Colonic mucosa (tissue), 4 donors: ENCODE data around the gene NCOA6. TPM values are rescaled to one million over a fixed set of nuclear protein-coding genes. Genes with fewer than 3 reads are reported as not detected.

Experiments used
- DNase-seq: peaks from one replicate; pipeline ENCODE4 v3.0.0-alpha.2; 2020
- H3K27ac ChIP-seq: fragments of 200-600 bp; one replicate; pipeline ENCODE4 v1.8.0; 2021
- H3K27me3 ChIP-seq: fragments of 200-600 bp; one replicate; pipeline ENCODE4 v1.8.0; 2021
- H3K36me3 ChIP-seq: fragments of 200-600 bp; one replicate; pipeline ENCODE4 v1.8.0; 2021
- H3K4me1 ChIP-seq: fragments of 200-600 bp; one replicate; pipeline ENCODE4 v1.8.0; 2021; ENCODE audit warnings: mild to moderate bottlenecking
- H3K4me3 ChIP-seq: fragments of 200-600 bp; one replicate; pipeline ENCODE4 v1.8.0; 2021
- H3K9ac ChIP-seq, 2 donors: one replicate each; pipeline ENCODE4 v1.7.0; 2013; ENCODE audit warnings: control low read depth in 2 of 2, low read depth in 2 of 2, low read length in 2 of 2
- H3K9me3 ChIP-seq: fragments of 200-600 bp; one replicate; pipeline ENCODE4 v1.8.0; 2021
- CTCF ChIP-seq: fragments of 200-600 bp; IDR thresholded peaks from one replicate; pipeline ENCODE4 v1.8.0; 2022; ENCODE audit warnings: antibody characterized with exemption, mild to moderate bottlenecking
- intact Hi-C: fragments of 100-400 bp; cut with DNase I; formaldehyde crosslinking; loops from one replicate; pipeline ENCODE4 v1.14.1; 2022
- total RNA-seq, 2 donors: library from RNA; stranded (reverse); fragmentation: NEBNext Ultra II Directional in 1 of 2; extraction: Animal tissue kit (Norgen Biotek cat#: 25700) in 1 of 2; gene quantifications; one replicate each; pipeline ENCODE4 v1.2.1, GENCODE V29; 2021
- donor health status: healthy.
- donor health status: DM: no; HTN: no; CAD: no.
- donor health status: DM: no; HTN: no; CAD: no.

Gene NCOA6
- total RNA-seq, 2 donors from 2014 or later = 28.9 to 40.2 TPM

GRCh38 chr20:34713194-34713943, 112.1 kb downstream of the NCOA6 start:
- Histone ChIP-seq H3K4me1 (peaks cover 3% of the 10 kb centered on the region), H3K36me3 (no peaks in the 10 kb centered on the region), H3K27me3 (no peaks in the 10 kb centered on the region), H3K27ac (no peak overlapping the region), H3K9ac (no peak overlapping the region), H3K9me3 (no peaks in the 10 kb centered on the region), H3K4me3 (no peak overlapping the region)
- no peak for TF ChIP-seq CTCF
- intact Hi-C loops = loop anchor here (10.0 kb wide), 1 partner anchor 51 kb away; no protein-coding TSS in a partner anchor
- no peak for DNase-seq

GRCh38 chr20:34712525-34713192, 112.8 kb downstream of the NCOA6 start:
- Histone ChIP-seq H3K4me3 (no peak overlapping the region), H3K27me3 (no peaks in the 10 kb centered on the region), H3K27ac (no peak overlapping the region), H3K9ac (no peak overlapping the region), H3K4me1 (peaks cover 3% of the 10 kb centered on the region), H3K36me3 (no peaks in the 10 kb centered on the region), H3K9me3 (no peaks in the 10 kb centered on the region)
- TF ChIP-seq CTCF = no peak
- intact Hi-C loops = loop anchor here (10.0 kb wide), 1 partner anchor 52 kb away; no protein-coding TSS in a partner anchor
- DNase-seq = no peak

GRCh38 chr20:34711813-34712430, 113.5 kb downstream of the NCOA6 start:
- Histone ChIP-seq H3K4me1 (peaks cover 3% of the 10 kb centered on the region), H3K4me3 (no peak overlapping the region), H3K27me3 (no peaks in the 10 kb centered on the region), H3K36me3 (no peaks in the 10 kb centered on the region), H3K9me3 (no peaks in the 10 kb centered on the region), H3K9ac (no peak overlapping the region), H3K27ac (no peak overlapping the region)
- intact Hi-C loops = loop anchor here (10.0 kb wide), 1 partner anchor 53 kb away; no protein-coding TSS in a partner anchor
- no peak for TF ChIP-seq CTCF
- no peak for DNase-seq

GRCh38 chr20:34710861-34711574, 114.4 kb downstream of the NCOA6 start:
- Histone ChIP-seq H3K9me3 (no peaks in the 10 kb centered on the region), H3K4me1 (peaks cover 3% of the 10 kb centered on the region), H3K9ac (no peak overlapping the region), H3K36me3 (no peaks in the 10 kb centered on the region), H3K27me3 (no peaks in the 10 kb centered on the region), H3K4me3 (no peak overlapping the region), H3K27ac (no peak overlapping the region)
- TF ChIP-seq CTCF = no peak
- no peak for DNase-seq
- intact Hi-C loops = loop anchor here (10.0 kb wide), 1 partner anchor 54 kb away; no protein-coding TSS in a partner anchor

- no peak for DNase-seq
- H3K4me1 ChIP-seq = peaks cover 6% of the 10 kb centered on the region
- no peaks in the 10 kb centered on the region for H3K27me3 ChIP-seq
- H3K9ac ChIP-seq = peak overlapping the region in 1 of 2 donors; percentile 75
- intact Hi-C loops = loop anchor here (10.0 kb wide), 1 partner anchor 54 kb away; no protein-coding TSS in a partner anchor
- no peak overlapping the region for H3K4me3 ChIP-seq
- TF ChIP-seq CTCF = no peak
- no peaks in the 10 kb centered on the region for H3K9me3 ChIP-seq
- no peak overlapping the region for H3K27ac ChIP-seq
- H3K36me3 ChIP-seq = no peaks in the 10 kb centered on the region
Observed at GRCh38 chr20:34710568-34710839, 114.9 kb downstream of the NCOA6 start.
